Suppressor macrophage (primary cell): ENCODE measurements around the gene SORL1.

ENCODE experiments used
- DNase-seq, 4 experiments: peaks; one replicate each; pipeline ENCODE4 v3.0.0-alpha.2; 2020 to 2022

SORL1 gene

DNA sequence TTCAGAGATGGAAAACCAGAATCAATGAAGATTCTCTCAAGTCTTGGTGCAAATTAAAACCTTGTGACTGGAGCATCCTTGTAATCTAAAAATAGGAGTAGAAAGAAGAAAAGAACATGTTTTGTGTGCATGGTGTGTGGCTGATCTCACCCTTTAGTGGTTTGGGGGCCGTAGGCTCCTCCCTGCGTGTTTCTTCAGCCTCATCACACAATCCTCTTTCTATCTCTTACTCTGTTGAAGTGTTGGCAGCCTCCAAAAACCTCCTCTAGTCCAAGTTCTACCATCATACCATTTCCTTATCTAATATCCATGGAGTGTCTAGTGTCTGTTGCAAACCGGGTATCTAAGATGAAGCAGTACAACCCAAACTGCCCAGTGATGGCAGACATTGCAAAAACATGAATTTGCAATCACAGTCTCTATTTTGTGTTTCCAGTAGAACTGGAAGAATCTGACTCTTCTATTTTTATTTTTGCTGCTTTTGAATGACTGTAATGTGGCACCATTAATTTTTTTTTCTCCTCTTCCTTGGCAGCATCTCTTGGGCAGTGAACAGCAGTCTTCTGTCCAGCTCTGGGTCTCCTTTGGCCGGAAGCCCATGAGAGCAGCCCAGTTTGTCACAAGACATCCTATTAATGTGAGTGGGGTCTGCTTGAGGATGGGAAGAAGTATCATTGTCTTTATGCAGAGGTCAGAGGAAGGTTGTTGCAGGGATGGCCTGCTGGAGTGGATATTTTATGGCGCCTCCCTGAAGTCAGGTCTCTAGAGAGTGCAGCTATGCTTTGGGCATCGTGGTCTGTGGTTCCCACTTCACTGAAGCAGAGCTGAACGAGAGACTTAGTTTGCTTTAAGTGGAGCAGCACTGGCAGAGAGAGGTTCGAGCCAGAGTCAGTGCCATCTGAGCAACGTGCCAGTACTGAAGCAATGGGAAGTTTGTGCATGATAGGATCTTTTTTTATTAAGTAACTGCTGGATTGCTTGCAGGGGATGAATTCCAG is 60.7 kb downstream of the SORL1 start:
- DNase-seq, result no peak

DNA sequence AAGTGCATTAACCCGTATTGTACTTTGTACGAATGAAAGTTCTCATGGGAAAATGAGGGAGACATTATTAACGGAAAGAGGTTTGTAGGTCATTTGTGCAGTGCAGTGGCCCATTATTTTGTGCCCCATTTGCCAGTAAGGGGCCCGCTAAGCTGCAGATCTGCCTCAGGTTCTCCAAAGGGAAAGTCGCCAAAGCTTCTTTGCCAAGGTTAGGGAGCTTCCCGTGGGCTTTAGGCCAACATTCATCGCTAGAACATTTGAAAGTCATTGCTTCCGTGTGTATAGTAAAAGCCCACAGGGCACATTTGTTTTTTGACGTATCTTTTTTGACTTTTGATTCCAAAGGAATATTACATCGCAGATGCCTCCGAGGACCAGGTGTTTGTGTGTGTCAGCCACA is 61.7 kb downstream of the SORL1 start:
- no peak for DNase-seq

DNA sequence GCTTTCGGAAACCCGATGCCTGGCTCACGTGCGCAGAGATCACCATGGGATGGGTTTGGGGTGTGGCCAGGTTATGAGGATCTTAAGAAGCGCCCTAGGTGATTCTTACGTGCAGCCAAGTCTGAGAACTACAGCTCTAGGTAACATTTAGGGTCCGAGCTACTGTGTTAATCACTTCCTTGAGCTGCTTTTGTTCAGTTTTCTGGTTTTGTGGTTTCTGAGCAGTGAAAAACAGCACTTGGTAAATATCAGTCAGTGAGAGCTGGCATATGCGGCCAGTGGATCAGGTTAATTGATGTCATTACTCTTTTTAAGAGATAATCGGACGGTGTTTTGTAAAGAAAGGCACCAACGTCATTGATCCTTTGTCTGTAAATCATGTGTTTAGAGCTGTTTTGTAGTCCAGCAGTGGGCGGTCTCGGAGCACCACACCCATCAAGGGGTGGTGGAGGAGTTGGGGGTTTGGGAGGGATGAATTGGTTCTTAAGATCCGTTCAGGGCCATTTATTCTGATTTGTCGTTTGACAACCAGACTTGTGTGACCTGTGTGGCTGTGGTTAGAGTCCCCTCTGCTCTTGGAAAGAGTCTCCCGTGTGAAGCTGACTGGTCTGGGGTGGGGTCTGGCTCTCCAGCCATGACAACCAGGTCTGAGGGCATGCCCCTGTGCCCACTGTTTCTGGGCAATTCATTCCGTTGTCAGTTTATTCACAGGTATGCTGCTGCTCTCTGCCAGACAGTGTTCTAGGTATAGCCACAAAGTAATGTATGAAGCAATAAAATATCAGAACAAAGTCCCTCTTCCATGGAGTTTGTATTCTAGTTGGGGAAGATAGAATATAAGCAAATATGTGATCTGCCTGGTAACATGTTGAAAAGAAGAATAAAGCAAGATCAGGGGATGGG is 62.6 kb downstream of the SORL1 start:
- no peak for DNase-seq

DNA sequence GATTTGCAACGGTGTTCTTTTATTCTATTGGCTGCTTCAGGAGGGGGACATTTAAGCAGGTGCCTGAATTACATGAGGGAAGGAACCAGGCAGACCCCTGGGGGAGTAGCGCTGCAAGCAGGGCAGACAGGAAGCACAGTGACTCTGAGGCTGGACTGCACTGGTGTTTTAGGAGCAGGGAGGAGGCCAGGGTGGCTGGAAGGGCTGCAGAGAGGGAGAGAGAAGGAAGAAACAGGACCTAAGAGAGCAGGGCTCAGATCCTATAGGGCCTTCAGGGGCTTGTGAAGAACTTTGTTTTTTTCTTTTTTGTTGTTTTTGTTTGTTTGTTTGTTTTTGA is 63.2 kb downstream of the SORL1 start:
- DNase-seq, result no peak

DNA sequence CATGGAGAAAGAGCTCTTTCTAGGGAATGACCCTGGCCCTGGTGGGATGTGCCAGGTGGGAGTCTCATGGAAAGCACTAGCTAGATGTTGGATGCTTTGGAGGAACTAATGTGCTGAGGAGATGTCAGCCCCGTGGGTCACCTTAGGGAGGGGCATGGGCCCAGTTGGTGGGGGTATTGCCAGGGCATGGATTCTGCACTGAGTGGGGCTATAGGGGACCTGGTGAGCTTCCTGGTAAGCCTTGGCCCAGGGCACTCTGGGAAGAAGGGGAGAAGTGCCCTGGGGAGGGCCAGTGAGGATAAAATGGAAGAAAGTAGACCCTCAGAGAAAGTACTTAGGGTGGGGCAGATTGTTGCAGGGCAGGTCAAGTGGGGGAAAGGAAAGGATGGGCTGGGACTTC is 65.9 kb downstream of the SORL1 start:
- no peak for DNase-seq

DNA sequence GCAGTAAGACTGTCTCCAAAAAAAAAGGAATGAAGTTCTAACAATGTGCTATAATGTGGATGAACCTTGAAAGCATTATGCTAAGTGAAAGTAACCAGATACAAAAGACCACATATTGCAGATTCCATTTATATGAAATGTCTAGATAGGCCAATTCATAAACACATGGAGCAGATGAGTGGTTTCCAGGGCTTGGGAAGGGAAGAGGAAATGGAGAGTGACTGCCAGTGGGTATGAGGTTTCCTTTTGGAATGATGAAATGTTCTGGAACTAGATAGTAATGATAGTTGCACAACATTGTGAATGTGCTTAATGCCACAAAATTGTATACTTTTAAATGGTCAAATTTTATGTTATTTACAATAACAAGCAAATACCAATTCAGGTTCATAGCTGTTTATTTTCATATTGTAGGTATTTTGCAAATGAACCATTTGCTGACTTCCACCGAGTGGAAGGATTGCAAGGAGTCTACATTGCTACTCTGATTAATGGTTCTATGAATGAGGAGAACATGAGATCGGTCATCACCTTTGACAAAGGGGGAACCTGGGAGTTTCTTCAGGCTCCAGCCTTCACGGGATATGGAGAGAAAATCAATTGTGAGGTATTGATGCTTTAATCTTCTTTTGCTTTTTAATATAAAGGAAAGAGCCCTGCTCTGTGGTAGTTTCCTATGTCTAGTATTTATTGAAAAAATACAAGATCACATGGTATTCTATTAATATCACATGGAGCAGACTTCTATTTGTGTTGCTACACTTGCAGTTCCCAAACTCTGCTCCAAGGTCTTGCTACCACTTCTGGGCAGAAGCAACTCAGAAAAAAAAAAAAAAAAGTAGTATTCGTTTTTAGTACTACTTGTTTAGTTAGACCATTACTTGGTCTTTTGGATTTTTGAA is 68.4 kb downstream of the SORL1 start:
- DNase-seq, result peak; percentile 17 to 59 (median 34)

DNA sequence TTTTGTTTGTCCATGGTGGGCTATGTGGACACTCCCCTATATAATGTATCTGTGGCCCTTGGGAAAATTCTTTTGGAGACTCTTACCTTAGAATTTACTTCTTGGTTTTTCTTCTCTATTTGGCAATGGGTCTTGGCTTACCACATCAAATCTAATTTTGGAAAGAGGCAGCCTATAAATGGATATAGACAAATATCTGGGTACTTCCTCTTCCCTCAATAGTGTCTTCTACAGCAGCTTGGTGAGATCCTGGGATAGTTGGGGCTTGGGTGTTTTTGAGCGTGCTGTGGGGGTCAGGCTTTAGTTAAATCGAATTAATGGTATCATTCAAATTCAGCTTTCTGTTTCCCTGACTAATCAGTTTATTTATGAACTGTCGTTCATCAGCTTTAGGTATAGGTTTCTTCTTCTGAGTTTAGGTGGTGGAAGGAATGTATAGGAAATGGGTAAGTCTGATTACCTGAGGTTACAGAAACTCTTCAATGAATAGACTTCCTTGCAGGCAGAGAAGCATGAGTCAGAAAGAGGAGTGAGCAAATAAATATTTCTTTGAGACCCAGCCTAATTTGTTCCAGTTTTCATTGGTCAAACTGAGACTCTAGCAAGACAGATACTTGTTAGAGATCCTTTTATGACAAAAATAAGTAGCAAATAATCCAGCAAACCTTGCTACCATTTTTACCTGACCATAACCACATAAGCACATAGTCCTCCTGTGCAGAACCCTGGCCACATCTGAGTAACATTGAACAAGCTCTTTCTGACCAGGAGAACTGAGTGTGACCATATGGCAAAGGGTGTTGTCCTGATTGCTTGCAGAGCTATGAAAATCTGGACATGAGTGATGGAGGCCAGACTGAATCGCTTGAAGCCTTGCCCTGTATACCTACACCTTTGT is 69.3 kb downstream of the SORL1 start:
- peak; percentile 22 to 74 (median 52) for DNase-seq

DNA sequence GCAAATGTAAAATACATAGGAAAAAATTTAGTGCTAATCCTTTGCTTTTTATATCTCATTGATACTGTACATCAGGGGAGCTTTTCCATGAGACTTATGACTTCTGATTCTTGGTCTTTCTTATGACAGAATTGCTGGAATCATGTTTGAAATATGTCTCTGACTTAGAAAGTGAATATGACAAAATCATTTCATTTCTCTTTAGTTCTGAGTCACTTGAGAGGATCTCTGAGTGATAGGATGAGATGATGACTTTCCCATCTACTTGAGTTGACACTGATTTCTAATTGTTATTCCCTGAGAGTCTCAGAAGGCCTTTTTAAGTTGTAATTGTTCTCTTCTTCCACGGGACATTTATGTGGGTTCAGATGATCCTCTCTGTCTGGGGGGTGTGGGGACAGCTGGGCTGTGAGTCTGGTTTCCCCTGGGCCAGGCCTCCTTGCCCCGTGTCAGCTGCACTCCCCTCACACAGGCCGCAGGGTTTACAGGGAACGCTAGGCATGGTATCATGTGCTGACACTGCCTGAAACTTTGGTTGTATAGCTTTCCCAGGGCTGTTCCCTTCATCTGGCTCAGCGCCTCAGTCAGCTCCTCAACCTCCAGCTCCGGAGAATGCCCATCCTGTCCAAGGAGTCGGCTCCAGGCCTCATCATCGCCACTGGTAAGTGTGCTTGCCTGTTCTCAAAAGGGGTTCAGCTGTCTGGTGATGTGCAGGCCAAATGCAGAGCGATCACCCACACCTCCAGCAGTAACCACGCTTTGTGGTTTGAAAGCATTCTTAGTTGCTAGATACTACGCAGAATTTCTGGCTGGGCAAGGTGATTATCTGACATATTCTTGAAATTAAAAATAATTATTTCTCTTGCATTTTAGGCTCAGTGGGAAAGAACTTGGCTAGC is 70.2 kb downstream of the SORL1 start:
- peak in 1 of 4 experiments; percentile 17 for DNase-seq

DNA sequence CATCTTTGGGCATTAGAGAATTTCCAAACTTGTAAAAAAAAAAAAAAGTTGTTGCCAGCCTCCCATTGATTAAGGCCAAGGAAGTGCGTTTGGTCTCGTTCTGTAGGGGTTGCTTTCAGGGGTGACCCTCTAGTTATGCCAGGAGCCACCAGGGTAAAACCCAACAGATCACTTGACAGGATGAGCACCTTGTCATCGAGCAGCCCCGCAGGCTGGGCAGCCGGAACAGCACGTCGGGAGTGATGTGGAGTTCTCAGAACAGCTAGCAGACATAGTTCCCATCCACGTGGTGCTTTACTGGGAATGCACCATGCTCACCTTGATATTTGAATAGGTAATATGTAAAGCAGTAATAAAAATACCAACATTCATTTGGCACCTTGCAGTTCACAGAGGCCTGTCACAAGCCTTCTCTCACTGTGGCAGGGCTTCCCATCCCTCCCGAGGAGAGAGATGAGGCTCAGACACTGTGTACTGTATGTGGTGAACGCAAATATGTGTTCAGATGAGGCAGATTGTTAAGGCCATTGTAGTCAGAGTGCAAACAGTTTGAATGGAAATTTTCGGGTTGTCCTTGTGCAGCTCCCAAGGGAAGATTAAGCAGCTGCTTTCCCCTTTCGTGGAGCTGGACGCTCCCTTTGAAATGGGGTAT is 71.6 kb downstream of the SORL1 start:
- DNase-seq, result no peak

DNA sequence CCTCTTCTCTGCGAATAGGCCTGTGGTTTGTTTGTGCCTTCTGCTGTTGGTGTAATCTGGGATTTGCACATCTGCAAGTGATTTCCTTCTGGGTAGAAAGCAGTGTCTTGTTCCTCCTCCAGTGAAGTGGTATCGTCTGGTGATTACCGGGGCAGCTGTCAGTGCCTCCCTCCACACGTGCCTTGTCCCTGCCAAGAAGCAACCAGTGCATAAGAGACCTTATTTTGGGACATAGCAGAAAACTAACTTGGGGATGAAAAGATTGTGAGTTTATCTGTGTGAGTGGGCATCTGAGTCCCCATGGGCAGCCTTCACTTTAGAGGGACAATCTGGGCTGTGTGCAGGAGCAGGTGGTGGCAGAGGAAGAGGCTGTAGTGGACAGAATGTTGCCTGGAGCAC is 72.1 kb downstream of the SORL1 start:
- peak; percentile 23 to 57 (median 50) for DNase-seq

DNA sequence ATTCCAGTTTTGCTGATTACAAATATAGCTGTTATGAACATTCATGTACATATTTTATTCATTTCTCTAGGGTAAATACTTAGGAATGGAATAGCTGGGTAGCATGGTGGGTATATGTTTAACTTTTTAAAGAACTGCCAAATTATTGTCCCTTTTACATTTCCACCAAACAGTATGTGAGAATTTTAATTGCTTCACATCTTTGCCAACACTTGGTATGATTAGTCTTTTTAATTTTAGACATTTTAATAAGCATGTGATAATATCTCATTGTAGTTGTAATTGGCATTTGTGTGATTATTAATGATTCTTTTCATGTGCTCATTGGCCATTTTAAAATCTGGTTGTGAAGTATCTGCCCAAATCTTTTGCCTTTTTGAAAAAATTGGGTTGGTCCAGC is 73.3 kb downstream of the SORL1 start:
- no peak for DNase-seq

DNA sequence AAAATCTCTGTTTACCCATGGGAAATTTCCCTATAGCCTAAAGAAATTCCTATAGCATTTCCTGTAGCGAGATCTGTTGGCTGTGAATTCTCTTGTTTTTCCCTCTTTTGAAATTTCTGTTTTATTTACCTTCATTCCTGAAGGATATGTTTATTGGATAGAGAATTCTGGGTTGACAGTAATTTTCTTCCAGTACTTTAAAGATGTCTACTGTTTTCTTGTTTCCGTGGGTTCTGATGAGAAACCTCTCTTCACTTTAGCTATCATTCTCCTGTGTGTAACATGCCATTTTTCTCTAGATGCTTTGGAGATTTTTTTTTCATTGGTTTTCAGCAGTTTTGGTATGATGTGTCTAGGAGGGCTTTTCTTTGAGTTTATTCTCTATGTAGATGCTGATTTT is 78.1 kb downstream of the SORL1 start:
- no peak for DNase-seq

DNA sequence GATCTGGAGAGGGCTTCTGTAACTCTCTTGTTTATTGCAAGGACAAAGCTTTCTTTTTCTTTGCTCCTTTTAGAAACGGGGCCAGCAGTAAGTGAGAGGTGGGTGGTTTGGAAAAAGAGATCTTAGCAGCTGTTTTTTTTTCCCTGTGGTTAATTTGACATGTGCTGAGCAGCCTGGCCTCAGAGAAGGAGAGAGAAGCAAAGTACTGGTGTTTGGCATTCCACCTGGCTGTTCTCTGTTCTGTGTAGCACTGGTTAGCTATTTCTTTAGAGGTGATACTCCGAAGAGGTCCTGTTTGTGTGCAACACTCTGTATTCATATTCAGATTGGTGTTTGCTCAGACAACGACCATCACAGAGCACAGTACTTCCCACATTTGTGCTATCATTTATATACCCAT is 81.5 kb downstream of the SORL1 start:
- no peak for DNase-seq

DNA sequence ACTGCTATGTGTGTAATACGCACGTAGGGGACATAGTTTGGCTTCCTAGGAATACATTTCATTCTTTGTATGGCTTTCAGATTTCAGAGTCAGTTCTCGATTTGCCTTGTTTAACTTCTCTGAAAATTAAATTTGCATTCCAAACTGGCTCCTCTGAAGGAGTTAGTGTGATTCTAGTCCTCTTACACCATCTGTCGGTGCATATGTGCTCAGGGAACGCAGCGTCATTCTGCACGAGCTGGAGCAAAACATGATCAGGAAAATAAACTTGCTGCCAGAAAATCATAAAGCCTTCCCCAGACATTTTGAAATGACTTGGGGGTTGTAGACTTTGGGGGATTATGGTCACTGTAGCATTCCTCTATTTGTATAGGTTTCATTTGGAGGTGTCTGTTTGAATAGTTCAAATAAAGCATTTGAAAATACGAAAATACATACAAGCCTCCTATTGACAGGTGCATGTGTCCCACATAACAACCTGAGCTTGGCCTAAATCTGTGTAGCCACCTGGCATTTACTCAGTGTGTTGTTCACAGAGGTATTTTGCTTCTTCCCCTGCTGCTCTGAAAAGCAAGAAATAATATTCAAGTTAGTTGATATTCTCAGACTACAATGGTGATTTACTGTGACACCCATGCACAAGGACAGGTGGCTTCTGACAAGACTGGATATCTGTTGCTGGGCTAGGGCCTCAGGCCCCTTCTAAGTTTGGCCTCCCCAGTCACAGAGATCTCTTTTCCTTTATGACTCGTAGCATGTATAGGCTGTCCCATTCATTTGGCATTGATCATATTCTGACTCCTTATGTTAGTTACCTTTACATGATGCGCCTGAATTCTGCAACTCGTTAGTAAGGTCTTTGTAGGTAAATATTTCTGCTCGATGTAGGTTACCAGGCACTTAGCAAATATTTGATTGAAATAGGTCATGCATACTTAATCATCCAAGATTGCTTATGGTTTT is 82.3 kb downstream of the SORL1 start:
- DNase-seq, result peak; percentile 34 to 55 (median 48)

DNA sequence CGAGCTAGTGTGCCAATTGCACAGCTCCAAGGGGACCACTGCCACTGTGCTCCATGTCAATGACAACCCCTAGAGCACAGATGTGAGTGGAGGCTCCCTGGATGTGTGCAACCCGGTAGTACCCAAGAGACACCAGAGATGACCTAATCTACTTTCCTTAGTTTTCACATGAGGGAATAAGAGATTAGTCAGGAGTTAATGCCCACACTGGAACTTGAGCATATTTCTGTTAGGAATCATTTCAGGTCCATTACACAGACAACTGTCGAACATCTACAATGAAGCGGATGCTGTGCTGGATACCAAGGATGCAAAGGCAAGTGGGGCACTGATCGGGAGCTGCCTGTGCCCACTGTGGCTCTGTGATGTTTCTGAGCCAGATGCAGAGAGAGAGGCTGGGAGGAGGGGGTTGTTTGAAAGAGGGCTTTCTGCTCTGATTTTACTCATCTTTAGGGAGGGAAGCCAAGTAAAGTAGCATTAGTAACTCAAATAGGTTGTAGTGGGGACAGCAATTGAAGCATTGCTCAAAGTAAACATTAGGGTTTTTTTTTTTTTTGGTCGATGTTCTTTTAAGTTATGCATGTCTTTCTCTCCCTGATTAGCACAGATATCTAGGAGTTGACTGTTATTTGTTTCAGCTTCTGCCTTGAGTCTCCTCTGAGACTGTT is 83.1 kb downstream of the SORL1 start:
- DNase-seq, result no peak

DNA sequence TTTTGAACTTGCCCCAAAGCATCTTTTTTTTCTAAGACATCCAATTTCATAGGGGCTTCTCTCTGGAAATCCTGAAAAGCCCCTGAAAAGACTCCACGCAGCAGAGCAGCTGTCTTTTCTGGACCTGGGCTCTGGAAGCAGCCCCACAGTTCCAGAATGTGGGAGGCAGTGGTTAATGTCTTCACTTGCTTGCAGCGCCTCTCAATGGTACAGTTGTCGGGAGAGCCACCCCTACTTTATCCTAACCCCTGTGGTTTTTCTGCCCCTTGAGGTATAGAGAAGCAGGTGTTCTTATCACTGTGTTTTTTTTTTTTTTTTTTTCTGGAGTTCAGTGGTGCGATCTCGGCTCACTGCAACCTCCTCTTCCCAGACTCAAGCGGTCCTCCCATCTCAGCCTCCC is 84.0 kb downstream of the SORL1 start:
- DNase-seq, result no peak

DNA sequence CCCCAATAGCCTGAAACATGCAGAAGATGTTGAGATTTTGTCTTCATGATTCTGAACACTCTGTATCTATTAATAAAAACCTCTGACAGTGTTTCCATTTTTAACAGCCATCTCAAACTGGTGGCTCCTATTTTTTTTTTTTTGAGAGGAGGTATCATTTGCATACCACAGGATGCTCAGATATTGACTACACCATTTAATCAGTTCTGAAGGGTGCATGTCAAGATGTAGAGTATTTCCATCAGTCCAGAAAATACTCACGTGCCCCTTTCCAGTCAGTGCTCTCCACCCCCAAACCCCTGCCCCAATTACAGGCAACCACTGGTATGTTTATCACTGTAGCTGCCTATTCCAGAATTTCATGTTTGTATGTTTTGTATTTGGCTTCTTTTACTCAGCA is 85.9 kb downstream of the SORL1 start:
- DNase-seq, result no peak

DNA sequence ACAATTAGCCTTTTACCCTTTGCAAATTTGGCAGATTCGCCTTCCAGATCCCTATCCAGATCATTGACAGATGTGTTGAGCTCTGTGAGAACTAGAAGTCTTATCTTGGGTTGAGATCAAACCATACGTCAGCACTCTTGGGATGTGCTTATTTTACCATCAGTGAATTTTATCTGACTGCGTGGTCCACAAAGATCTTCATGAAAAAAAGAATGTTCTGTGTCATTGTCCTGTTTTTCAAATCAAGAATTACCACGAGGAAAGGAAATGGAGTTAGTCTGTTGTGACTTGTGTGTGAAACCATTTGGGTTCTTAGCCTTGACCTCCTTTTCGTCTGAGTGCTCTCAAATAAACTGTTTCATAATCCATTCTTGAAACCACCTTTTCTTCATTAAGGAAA is 86.9 kb downstream of the SORL1 start:
- no peak for DNase-seq
